ENCODE data around the gene SLC25A28. TPM values are rescaled to one million over a fixed set of nuclear protein-coding genes. Genes with fewer than 3 reads are reported as not detected.

The SLC25A28 gene
- total RNA-seq, 2 donors from 2014 or later = 39.2 to 47.2 TPM

- Mint-ChIP-seq H3K36me3 (ENCODE audit: low read depth) (no peaks in the 10 kb centered on the region), H3K9me3 (no peaks in the 10 kb centered on the region), H3K4me3 (no peak overlapping the region), H3K27ac (no peak overlapping the region), H3K27me3 (peaks cover 7% of the 10 kb centered on the region), H3K4me1 (no peaks in the 10 kb centered on the region)
- no peak for ATAC-seq (replicated peaks)
Measured at GRCh38 chr10:99579971-99580370, 40.3 kb downstream of the SLC25A28 start.

- peaks cover 20% of the 10 kb centered on the region for H3K27me3 Mint-ChIP-seq
- H3K36me3 Mint-ChIP-seq (ENCODE audit: low read depth) = no peaks in the 10 kb centered on the region
- no peak overlapping the region for H3K27ac Mint-ChIP-seq
- H3K4me3 Mint-ChIP-seq = no peak overlapping the region
- H3K4me1 Mint-ChIP-seq = no peaks in the 10 kb centered on the region
- ATAC-seq (replicated peaks) = no peak
- H3K9me3 Mint-ChIP-seq = no peaks in the 10 kb centered on the region
Measured at GRCh38 chr10:99573790-99574189, 46.4 kb downstream of the SLC25A28 start.

GRCh38 chr10:99571816-99572215 lies 48.4 kb downstream of the SLC25A28 start:
- no peaks in the 10 kb centered on the region for H3K9me3 Mint-ChIP-seq
- no peak for ATAC-seq (replicated peaks)
- H3K4me3 Mint-ChIP-seq = no peak overlapping the region
- no peaks in the 10 kb centered on the region for H3K36me3 Mint-ChIP-seq (ENCODE audit: low read depth)
- H3K27me3 Mint-ChIP-seq = peaks cover 17% of the 10 kb centered on the region
- no peak overlapping the region for H3K27ac Mint-ChIP-seq
- H3K4me1 Mint-ChIP-seq = no peaks in the 10 kb centered on the region

- H3K4me3 Mint-ChIP-seq = no peak overlapping the region
- peaks cover 25% of the 10 kb centered on the region for H3K27me3 Mint-ChIP-seq
- no peaks in the 10 kb centered on the region for H3K4me1 Mint-ChIP-seq
- H3K36me3 Mint-ChIP-seq (ENCODE audit: low read depth) = no peaks in the 10 kb centered on the region
- H3K27ac Mint-ChIP-seq = no peak overlapping the region
- H3K9me3 Mint-ChIP-seq = no peaks in the 10 kb centered on the region
- no peak for ATAC-seq (replicated peaks)
Measured at GRCh38 chr10:99569961-99570360, 50.3 kb downstream of the SLC25A28 start.

- no peaks in the 10 kb centered on the region for H3K9me3 Mint-ChIP-seq
- no peak overlapping the region for H3K4me3 Mint-ChIP-seq
- H3K36me3 Mint-ChIP-seq (ENCODE audit: low read depth) = no peaks in the 10 kb centered on the region
- H3K27me3 Mint-ChIP-seq = peaks cover 25% of the 10 kb centered on the region
- no peak overlapping the region for H3K27ac Mint-ChIP-seq
- H3K4me1 Mint-ChIP-seq = no peaks in the 10 kb centered on the region
- ATAC-seq (replicated peaks) = no peak
Measured at GRCh38 chr10:99569253-99569939, 50.8 kb downstream of the SLC25A28 start.

GRCh38 chr10:99565166-99565565 lies 55.1 kb downstream of the SLC25A28 start:
- H3K4me1 Mint-ChIP-seq = no peaks in the 10 kb centered on the region
- no peak overlapping the region for H3K4me3 Mint-ChIP-seq
- no peaks in the 10 kb centered on the region for H3K9me3 Mint-ChIP-seq
- no peak for ATAC-seq (replicated peaks)
- H3K27ac Mint-ChIP-seq = no peak overlapping the region
- no peaks in the 10 kb centered on the region for H3K36me3 Mint-ChIP-seq (ENCODE audit: low read depth)
- H3K27me3 Mint-ChIP-seq = peaks cover 36% of the 10 kb centered on the region

- no peaks in the 10 kb centered on the region for H3K36me3 Mint-ChIP-seq (ENCODE audit: low read depth)
- no peaks in the 10 kb centered on the region for H3K9me3 Mint-ChIP-seq
- ATAC-seq (replicated peaks) = no peak
- no peak overlapping the region for H3K27ac Mint-ChIP-seq
- no peak overlapping the region for H3K4me3 Mint-ChIP-seq
- H3K27me3 Mint-ChIP-seq = peaks cover 36% of the 10 kb centered on the region
- H3K4me1 Mint-ChIP-seq = no peaks in the 10 kb centered on the region
Measured at GRCh38 chr10:99564361-99564760, 55.9 kb downstream of the SLC25A28 start.

- H3K27ac Mint-ChIP-seq = no peak overlapping the region
Measured at GRCh38 chr10:99562631-99563030, 57.6 kb downstream of the SLC25A28 start.

More at GRCh38 chr10:99562631-99563030, 57.6 kb downstream of the SLC25A28 start:
- no peaks in the 10 kb centered on the region for H3K36me3 Mint-ChIP-seq (ENCODE audit: low read depth)
- no peaks in the 10 kb centered on the region for H3K4me1 Mint-ChIP-seq
- H3K4me3 Mint-ChIP-seq = no peak overlapping the region
- peaks cover 36% of the 10 kb centered on the region for H3K27me3 Mint-ChIP-seq
- ATAC-seq (replicated peaks) = no peak
- H3K9me3 Mint-ChIP-seq = no peaks in the 10 kb centered on the region

Other genes starting within 250 kb of the SLC25A28 start
- 10 to 100 TPM; 20.1 to 33.9 TPM for gene GOT1, start 189.8 kb downstream of the SLC25A28 start, total RNA-seq
- not detected for gene NKX2-3, start 87.5 kb downstream of the SLC25A28 start, total RNA-seq
- gene ENTPD7, start 39.1 kb upstream of the SLC25A28 start, total RNA-seq = 1 to 10 TPM; 2.9 to 4.2 TPM
- 10 to 100 TPM; 36.7 to 43.0 TPM for gene COX15, start 111.7 kb upstream of the SLC25A28 start, total RNA-seq
- gene CUTC, start 111.8 kb upstream of the SLC25A28 start, total RNA-seq = 10 to 100 TPM; 25.6 to 30.9 TPM
- gene ABCC2, start 162.2 kb upstream of the SLC25A28 start, total RNA-seq = 1 to 10 TPM; 2.4 to 3.2 TPM